GM18870 (cell line): ENCODE measurements around the gene MAST1.

Experiments used
- ATAC-seq: cut with Tn5 transposase; IDR thresholded peaks from one replicate; pipeline ENCODE4 v1.9.1; 2021; ENCODE audit warnings: moderate library complexity; ENCODE audit not compliant: unreplicated experiment

MAST1 gene

GRCh38 chr19:12867120-12868099 is 29.1 kb downstream of the MAST1 start:
- no peak for ATAC-seq

GRCh38 chr19:12868540-12869112 is 30.3 kb downstream of the MAST1 start:
- no peak for ATAC-seq

DNA sequence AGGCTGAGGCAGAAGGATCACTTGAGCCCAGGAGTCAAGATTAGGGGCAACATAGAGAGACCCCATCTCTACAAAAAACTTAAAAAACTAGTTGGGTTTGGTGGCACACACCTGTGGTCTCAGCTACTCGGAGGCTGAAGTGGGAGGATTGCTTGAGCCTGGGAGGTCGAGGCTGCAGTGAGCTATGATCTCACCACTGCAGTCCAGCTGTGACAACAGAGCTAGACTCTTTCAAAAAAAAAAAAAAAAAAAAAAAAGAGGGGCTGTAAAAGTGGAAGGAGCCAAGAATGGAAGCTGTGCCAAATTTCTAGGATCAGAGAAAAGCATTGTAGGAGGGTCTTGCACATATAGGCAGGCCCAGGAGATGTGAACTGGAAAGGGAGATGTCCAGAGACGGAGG is 33.4 kb downstream of the MAST1 start:
- ATAC-seq, result no peak

DNA sequence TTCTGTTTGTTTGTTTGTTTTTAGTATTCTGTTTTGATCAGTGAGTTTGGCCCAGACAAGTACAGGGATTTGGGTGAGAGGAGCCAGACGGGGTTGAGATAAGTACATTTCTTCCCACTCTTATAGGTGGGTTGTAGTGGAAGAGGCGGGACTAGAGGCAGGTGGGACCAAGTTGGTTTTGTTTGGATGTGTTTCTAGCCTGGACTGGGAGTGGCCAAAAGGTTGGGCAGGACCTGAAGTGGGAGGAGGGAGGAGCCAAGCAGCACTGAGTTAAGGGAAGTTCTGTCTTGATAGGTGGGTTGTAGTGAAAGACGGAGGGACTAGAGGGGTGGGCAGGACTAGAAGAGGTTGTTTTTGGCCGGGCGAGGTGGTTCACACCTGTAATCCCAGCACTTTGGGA is 33.9 kb downstream of the MAST1 start:
- ATAC-seq, result no peak

DNA sequence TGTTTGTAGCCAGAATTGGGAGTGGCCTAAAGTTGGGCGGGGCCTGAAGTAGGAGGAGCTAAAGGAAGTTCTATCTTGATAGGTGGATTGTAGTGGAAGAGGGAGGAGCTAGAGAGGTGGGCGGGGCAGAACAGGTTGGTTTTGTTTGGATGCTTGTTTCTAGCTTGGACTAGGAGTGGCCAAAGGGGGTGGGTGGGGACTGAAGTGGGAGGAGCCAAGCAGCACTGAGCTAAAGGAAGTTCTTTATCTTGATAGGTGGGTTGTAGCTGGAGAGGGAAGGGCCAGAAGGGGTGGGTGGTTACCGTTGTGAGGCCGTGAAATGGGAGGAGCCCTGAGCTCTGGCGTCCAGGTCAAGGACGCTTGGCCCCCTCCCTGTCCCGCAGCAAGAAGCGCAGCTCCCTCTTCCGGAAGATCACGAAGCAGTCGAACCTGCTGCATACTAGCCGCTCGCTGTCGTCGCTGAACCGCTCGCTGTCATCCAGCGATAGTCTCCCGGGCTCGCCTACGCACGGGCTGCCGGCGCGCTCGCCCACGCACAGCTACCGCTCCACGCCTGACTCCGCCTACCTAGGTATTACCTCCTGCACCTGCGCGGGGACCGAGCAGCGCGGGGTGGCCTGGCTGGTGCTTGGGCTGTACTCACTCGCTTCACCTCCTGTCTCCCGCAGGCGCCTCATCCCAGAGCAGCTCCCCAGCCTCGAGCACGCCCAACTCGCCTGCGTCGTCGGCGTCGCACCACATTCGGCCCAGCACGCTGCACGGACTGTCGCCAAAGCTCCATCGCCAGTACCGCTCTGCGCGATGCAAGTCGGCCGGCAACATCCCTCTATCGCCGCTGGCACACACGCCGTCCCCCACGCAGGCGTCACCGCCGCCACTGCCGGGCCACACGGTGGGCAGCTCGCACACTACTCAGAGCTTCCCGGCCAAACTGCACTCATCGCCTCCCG is 34.9 kb downstream of the MAST1 start:
- no peak for ATAC-seq

DNA sequence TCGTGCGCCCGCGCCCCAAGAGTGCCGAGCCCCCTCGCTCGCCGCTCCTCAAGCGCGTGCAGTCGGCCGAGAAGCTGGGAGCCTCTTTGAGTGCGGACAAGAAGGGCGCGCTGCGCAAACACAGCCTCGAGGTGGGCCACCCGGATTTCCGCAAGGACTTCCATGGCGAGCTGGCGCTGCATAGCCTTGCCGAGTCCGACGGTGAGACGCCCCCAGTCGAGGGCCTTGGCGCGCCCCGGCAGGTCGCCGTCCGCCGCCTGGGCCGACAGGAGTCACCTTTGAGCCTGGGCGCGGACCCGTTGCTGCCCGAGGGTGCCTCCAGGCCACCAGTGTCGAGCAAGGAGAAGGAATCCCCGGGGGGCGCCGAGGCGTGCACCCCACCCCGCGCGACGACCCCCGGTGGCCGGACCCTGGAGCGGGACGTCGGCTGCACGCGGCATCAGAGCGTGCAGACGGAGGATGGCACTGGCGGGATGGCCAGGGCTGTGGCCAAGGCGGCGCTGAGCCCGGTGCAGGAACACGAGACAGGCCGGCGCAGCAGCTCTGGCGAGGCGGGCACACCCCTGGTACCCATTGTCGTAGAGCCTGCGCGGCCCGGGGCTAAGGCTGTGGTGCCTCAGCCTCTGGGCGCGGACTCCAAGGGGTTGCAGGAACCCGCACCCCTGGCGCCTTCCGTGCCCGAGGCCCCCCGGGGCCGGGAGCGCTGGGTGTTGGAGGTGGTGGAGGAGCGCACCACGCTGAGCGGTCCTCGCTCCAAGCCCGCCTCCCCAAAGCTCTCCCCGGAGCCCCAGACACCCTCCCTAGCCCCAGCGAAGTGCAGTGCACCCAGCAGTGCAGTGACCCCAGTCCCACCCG is 35.8 kb downstream of the MAST1 start:
- ATAC-seq, result no peak

- ATAC-seq, result no peak
Observed at GRCh38 chr19:12875086-12875485, 36.8 kb downstream of the MAST1 start.

DNA sequence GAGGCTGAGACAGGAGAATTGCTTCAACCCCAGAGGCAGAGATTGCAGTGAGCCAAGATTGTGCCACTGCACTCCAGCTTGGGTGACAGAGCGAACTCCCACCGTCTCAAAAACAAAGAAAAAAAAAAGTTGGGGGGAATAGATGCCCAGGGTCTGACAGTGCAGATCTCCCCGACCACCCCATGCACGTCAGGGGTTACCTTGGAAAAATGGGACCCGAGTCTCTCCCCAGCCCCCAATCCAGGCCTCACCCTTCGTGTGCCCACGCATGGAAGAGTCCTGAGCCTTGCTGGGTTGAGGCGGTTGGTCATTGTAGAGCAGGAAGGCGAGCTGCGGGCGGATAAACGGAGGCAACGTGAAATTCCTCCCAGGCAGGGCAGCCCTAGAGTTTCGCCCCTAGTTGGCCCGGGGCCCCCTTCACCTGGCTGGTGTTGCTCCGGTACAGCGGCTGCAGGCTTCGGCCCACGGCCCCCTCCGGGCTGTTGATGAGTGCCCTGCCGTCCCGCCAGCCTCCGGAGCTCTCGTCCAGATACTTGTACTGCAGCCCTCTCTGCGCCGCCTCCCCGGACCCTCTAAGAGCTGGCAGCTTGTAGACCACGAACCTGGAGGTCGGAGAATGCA is 42.3 kb downstream of the MAST1 start:
- no peak for ATAC-seq

- ATAC-seq, result peak; percentile 58
Observed at GRCh38 chr19:12881172-12881808, 43.0 kb downstream of the MAST1 start, which contains the start of gene DNASE2. Gene DNASE2, minus strand, starts transcription at chr19:12881449. Its CDS starts 74 bp downstream, at chr19:12881375.

- ATAC-seq, result no peak
Observed at GRCh38 chr19:12882589-12882988, 44.3 kb downstream of the MAST1 start.

GRCh38 chr19:12884202-12884601 is 45.9 kb downstream of the MAST1 start:
- no peak for ATAC-seq

DNA sequence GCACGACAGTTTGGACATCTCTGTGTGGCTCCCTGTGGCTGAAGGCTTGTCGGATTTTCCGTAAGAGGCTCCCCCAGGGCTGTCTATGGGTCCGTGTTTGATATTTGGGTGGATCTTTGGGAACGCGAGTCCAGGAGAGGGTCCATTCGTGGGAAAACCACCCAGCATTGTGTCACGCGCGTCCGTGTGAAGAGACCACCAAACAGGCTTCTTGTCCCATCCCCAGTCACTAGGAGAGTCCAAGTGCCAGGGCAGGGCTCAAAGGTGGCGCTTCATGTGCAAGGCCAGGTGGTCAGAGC is 46.3 kb downstream of the MAST1 start:
- ATAC-seq, result no peak

- no peak for ATAC-seq
Observed at GRCh38 chr19:12884926-12885748, 46.8 kb downstream of the MAST1 start.

DNA sequence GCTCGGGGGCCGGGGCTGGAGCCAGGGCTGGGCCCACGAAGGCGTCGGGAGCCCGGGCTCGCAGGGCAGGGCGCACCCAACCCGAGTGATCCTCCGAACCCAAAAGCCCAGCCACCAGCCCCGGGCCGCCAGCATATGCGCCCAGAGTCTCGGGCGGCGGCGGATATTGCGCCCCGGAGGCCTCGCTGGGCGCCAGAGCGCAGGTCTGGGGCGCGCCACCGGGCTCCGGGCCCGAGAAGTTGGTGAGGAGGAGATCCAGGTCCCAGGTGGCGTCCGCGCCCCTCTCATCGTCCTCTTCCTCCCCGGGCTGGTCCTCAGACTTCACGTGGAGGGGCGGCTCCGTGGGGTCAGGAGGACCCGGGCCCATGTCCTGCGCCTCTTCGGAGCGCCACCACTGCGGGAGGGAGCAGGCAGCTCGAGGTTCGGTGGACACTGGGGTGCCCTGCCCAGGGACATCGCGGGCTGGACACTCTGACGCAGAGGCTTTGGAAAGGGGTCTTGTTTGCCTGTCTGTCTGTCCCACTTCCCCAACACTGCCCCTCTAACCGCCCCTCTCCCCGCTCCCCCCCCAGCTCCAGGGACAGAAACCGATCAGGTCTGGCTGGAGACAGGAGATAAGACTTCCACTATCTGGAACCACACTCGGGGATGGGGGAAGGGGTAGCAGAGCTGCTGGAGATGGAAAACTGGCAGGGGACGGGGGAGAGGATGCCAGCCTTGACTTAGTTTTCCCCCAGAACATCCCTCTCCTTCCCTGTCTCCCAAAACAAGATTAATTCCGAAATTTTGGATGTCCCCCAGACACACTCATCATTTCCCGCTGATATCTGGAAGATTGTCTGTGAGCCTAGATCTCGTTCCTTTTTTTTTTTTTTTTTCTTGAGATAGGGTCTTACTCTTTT is 47.7 kb downstream of the MAST1 start:
- no peak for ATAC-seq

GRCh38 chr19:12886651-12886968 is 48.3 kb downstream of the MAST1 start:
- no peak for ATAC-seq

GRCh38 chr19:12886969-12887747 is 48.8 kb downstream of the MAST1 start, which contains the start of gene KLF1:
Gene KLF1, minus strand, starts transcription at chr19:12887201. Its CDS starts 61 bp downstream, at chr19:12887140.
- ATAC-seq, result no peak
